Adrenal gland (tissue), 5 donors: ENCODE results near the gene DIRAS2.

Experiments used
- POLR2A ChIP-seq, 2 donors: fragments of 450-650 bp; IDR thresholded peaks; one replicate each; pipeline ENCODE4 v1.6.1; 2017; ENCODE audit warnings: antibody characterized with exemption in 2 of 2, mild to moderate bottlenecking in 2 of 2, moderate library complexity in 1 of 2
- TF ChIP-seq, protein P1 (sequence below), 6 experiments: fragments of 450-650 bp in 4 of 6; fragments of 200-600 bp in 2 of 6; sonication (generic) in 1 of 6; IDR thresholded peaks; 1 replicate in 5 of 6; 2 replicates in 1 of 6; pipeline versions ENCODE4 v1.5.1 to v1.8.0; 2016 to 2021; ENCODE audit warnings: antibody characterized with exemption in 6 of 6, mild to moderate bottlenecking in 2 of 6, moderate library complexity in 1 of 6
- donor health status: DM: no; HTN: no; CAD: no.

GRCh38 chr9:90684106-90684505 lies 41.5 kb upstream of the DIRAS2 start:
- TF ChIP-seq, protein P1, sequence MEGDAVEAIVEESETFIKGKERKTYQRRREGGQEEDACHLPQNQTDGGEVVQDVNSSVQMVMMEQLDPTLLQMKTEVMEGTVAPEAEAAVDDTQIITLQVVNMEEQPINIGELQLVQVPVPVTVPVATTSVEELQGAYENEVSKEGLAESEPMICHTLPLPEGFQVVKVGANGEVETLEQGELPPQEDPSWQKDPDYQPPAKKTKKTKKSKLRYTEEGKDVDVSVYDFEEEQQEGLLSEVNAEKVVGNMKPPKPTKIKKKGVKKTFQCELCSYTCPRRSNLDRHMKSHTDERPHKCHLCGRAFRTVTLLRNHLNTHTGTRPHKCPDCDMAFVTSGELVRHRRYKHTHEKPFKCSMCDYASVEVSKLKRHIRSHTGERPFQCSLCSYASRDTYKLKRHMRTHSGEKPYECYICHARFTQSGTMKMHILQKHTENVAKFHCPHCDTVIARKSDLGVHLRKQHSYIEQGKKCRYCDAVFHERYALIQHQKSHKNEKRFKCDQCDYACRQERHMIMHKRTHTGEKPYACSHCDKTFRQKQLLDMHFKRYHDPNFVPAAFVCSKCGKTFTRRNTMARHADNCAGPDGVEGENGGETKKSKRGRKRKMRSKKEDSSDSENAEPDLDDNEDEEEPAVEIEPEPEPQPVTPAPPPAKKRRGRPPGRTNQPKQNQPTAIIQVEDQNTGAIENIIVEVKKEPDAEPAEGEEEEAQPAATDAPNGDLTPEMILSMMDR (IDR thresholded peaks at IDR 0.05) = no peak
- TF ChIP-seq POLR2A (IDR thresholded peaks at IDR 0.05) = no peak
